Activated CD8-positive, alpha-beta T cell treated with anti-CD3 and anti-CD28 coated beads, Interleukin-2, amount 10 ng/mL, durations not matched to agents 7 days and 5 days (primary cell): ENCODE data around the gene TTC4. TPM values are rescaled to one million over a fixed set of nuclear protein-coding genes. Genes with fewer than 3 reads are reported as not detected.

Experiments used
- ATAC-seq: fragments of 150-1000 bp; cut with Tn5 transposase; one replicate; pipeline ENCODE4 v1.10.0; 2021; ENCODE audit warnings: moderate library complexity
- CTCF ChIA-PET: fragments of 350-600 bp; sonication (Branson Sonifier 250); formaldehyde crosslinking; loops from one replicate; lab custom pipeline; 2021; ENCODE audit warnings: antibody characterized with exemption; lab: Charles Lee
- POLR2A ChIA-PET: fragments of 350-600 bp; sonication (Branson Sonifier 250); formaldehyde crosslinking; loops from one replicate; lab custom pipeline; 2021; ENCODE audit warnings: antibody characterized with exemption; lab: Charles Lee
- DNase-seq: peaks from one replicate; pipeline ENCODE4 v3.0.0-alpha.2; 2020
- H3K27ac Mint-ChIP-seq: one replicate; pipeline ENCODE4 v1.8.0; 2021; ENCODE audit warnings: mild to moderate bottlenecking, mixed read lengths
- H3K27me3 Mint-ChIP-seq: one replicate; pipeline ENCODE4 v1.8.0; 2021; ENCODE audit warnings: low read depth, mixed read lengths
- H3K36me3 Mint-ChIP-seq: one replicate; pipeline ENCODE4 v1.8.0; 2021; ENCODE audit warnings: low read depth, mixed read lengths
- H3K4me1 Mint-ChIP-seq: one replicate; pipeline ENCODE4 v1.8.0; 2021; ENCODE audit warnings: low read depth, mixed read lengths
- H3K4me3 Mint-ChIP-seq: one replicate; pipeline ENCODE4 v1.8.0; 2021; ENCODE audit warnings: mild to moderate bottlenecking, mixed read lengths
- H3K9me3 Mint-ChIP-seq: one replicate; pipeline ENCODE4 v1.8.0; 2022; ENCODE audit warnings: mixed read lengths; ENCODE audit not compliant: insufficient read depth
- total RNA-seq, 2 experiments: library from RNA; stranded (reverse); gene quantifications; one replicate each; pipeline ENCODE4 v1.2.3, GENCODE V29; 2021

The TTC4 gene
- total RNA-seq, 2 experiments from 2014 or later = 18.8 to 21.6 TPM

GRCh38 chr1:54685335-54685905 lies 30.2 kb upstream of the TTC4 start:
- CTCF ChIA-PET = interaction anchor here (0.8 kb wide), 1 partner anchor 116 kb away, joined by 3 read pairs; the partner anchor contains the start of gene TTC22
- H3K27ac Mint-ChIP-seq = no peak overlapping the region

GRCh38 chr1:54686155-54686554 lies 29.5 kb upstream of the TTC4 start:
- ATAC-seq (no peak), DNase-seq (no peak)
- POLR2A ChIA-PET = no interaction called here
- CTCF ChIA-PET = no interaction called here
- Mint-ChIP-seq H3K36me3 (no peaks in the 10 kb centered on the region), H3K27me3 (peaks cover 5% of the 10 kb centered on the region), H3K9me3 (no peaks in the 10 kb centered on the region), H3K27ac (no peak overlapping the region), H3K4me3 (no peak overlapping the region), H3K4me1 (no peaks in the 10 kb centered on the region)

More at GRCh38 chr1:54685335-54685905, 30.2 kb upstream of the TTC4 start:
- H3K9me3 Mint-ChIP-seq = no peaks in the 10 kb centered on the region
- no peaks in the 10 kb centered on the region for H3K36me3 Mint-ChIP-seq
- no peak for ATAC-seq
- H3K4me1 Mint-ChIP-seq = no peaks in the 10 kb centered on the region
- no peak overlapping the region for H3K4me3 Mint-ChIP-seq
- no peaks in the 10 kb centered on the region for H3K27me3 Mint-ChIP-seq
- no peak for DNase-seq
- POLR2A ChIA-PET = no interaction called here

- Mint-ChIP-seq H3K36me3 (no peaks in the 10 kb centered on the region), H3K4me3 (no peak overlapping the region), H3K4me1 (no peaks in the 10 kb centered on the region), H3K27me3 (peaks cover 5% of the 10 kb centered on the region), H3K27ac (no peak overlapping the region), H3K9me3 (no peaks in the 10 kb centered on the region)
- DNase-seq (no peak), ATAC-seq (no peak)
- POLR2A ChIA-PET = no interaction called here
- CTCF ChIA-PET = no interaction called here
Observed at GRCh38 chr1:54694771-54695170, 20.9 kb upstream of the TTC4 start.

- DNase-seq (no peak), ATAC-seq (no peak)
- Mint-ChIP-seq H3K27me3 (peaks cover 5% of the 10 kb centered on the region), H3K9me3 (no peaks in the 10 kb centered on the region), H3K4me3 (no peak overlapping the region), H3K36me3 (no peaks in the 10 kb centered on the region), H3K4me1 (no peaks in the 10 kb centered on the region), H3K27ac (no peak overlapping the region)
- ChIA-PET POLR2A (no interaction called here), CTCF (no interaction called here)
Observed at GRCh38 chr1:54695221-54695620, 20.4 kb upstream of the TTC4 start.

- Mint-ChIP-seq H3K27ac (no peak overlapping the region), H3K9me3 (no peaks in the 10 kb centered on the region), H3K4me1 (no peaks in the 10 kb centered on the region), H3K4me3 (no peak overlapping the region), H3K36me3 (no peaks in the 10 kb centered on the region), H3K27me3 (peaks cover 3% of the 10 kb centered on the region)
- ChIA-PET CTCF (no interaction called here), POLR2A (no interaction called here)
- ATAC-seq = no peak
- no peak for DNase-seq
Observed at GRCh38 chr1:54695764-54696163, 19.9 kb upstream of the TTC4 start.

- POLR2A ChIA-PET = no interaction called here
- Mint-ChIP-seq H3K36me3 (no peaks in the 10 kb centered on the region), H3K27ac (no peak overlapping the region), H3K4me3 (no peak overlapping the region), H3K4me1 (no peaks in the 10 kb centered on the region), H3K9me3 (no peaks in the 10 kb centered on the region), H3K27me3 (no peaks in the 10 kb centered on the region)
- CTCF ChIA-PET = no interaction called here
- DNase-seq (no peak), ATAC-seq (no peak)
Observed at GRCh38 chr1:54696262-54696661, 19.4 kb upstream of the TTC4 start.

GRCh38 chr1:54697896-54698295 lies 17.8 kb upstream of the TTC4 start:
- no peak for DNase-seq
- Mint-ChIP-seq H3K27me3 (no peaks in the 10 kb centered on the region), H3K36me3 (no peaks in the 10 kb centered on the region), H3K9me3 (no peaks in the 10 kb centered on the region), H3K4me1 (no peaks in the 10 kb centered on the region), H3K27ac (no peak overlapping the region), H3K4me3 (no peak overlapping the region)
- ChIA-PET CTCF (no interaction called here), POLR2A (no interaction called here)
- no peak for ATAC-seq

GRCh38 chr1:54698346-54698745 lies 17.3 kb upstream of the TTC4 start:
- DNase-seq = no peak
- ATAC-seq = no peak
- ChIA-PET POLR2A (no interaction called here), CTCF (no interaction called here)
- H3K4me1 Mint-ChIP-seq = no peaks in the 10 kb centered on the region
- H3K9me3 Mint-ChIP-seq = no peaks in the 10 kb centered on the region
- no peaks in the 10 kb centered on the region for H3K27me3 Mint-ChIP-seq
- no peaks in the 10 kb centered on the region for H3K36me3 Mint-ChIP-seq
- H3K4me3 Mint-ChIP-seq = no peak overlapping the region
- no peak overlapping the region for H3K27ac Mint-ChIP-seq

- no peaks in the 10 kb centered on the region for H3K9me3 Mint-ChIP-seq
- ATAC-seq (no peak), DNase-seq (no peak)
- H3K4me1 Mint-ChIP-seq = no peaks in the 10 kb centered on the region
- H3K27ac Mint-ChIP-seq = no peak overlapping the region
- POLR2A ChIA-PET = no interaction called here
- CTCF ChIA-PET = no interaction called here
- H3K27me3 Mint-ChIP-seq = no peaks in the 10 kb centered on the region
- H3K36me3 Mint-ChIP-seq = no peaks in the 10 kb centered on the region
- H3K4me3 Mint-ChIP-seq = no peak overlapping the region
Observed at GRCh38 chr1:54699936-54700525, 15.6 kb upstream of the TTC4 start.

GRCh38 chr1:54701066-54701465 lies 14.6 kb upstream of the TTC4 start:
- ATAC-seq = no peak

GRCh38 chr1:54701996-54702395 lies 13.7 kb upstream of the TTC4 start:
- POLR2A ChIA-PET = no interaction called here
- DNase-seq (no peak), ATAC-seq (no peak)
- CTCF ChIA-PET = no interaction called here
- Mint-ChIP-seq H3K9me3 (no peaks in the 10 kb centered on the region), H3K27ac (no peak overlapping the region), H3K4me1 (no peaks in the 10 kb centered on the region), H3K36me3 (no peaks in the 10 kb centered on the region), H3K4me3 (no peak overlapping the region), H3K27me3 (no peaks in the 10 kb centered on the region)

More at GRCh38 chr1:54701066-54701465, 14.6 kb upstream of the TTC4 start:
- Mint-ChIP-seq H3K4me3 (no peak overlapping the region), H3K4me1 (no peaks in the 10 kb centered on the region), H3K27me3 (no peaks in the 10 kb centered on the region), H3K9me3 (no peaks in the 10 kb centered on the region), H3K27ac (no peak overlapping the region), H3K36me3 (no peaks in the 10 kb centered on the region)
- ChIA-PET CTCF (no interaction called here), POLR2A (no interaction called here)
- no peak for DNase-seq

GRCh38 chr1:54703471-54703870 lies 12.2 kb upstream of the TTC4 start:
- ChIA-PET POLR2A (no interaction called here), CTCF (no interaction called here)
- ATAC-seq (no peak), DNase-seq (no peak)
- H3K36me3 Mint-ChIP-seq = no peaks in the 10 kb centered on the region
- H3K27ac Mint-ChIP-seq = no peak overlapping the region
- peaks cover 5% of the 10 kb centered on the region for H3K27me3 Mint-ChIP-seq
- no peaks in the 10 kb centered on the region for H3K9me3 Mint-ChIP-seq
- H3K4me1 Mint-ChIP-seq = no peaks in the 10 kb centered on the region
- no peak overlapping the region for H3K4me3 Mint-ChIP-seq
